HCT116 (cell line): ENCODE results near the gene GGA1. TPM values are rescaled to one million over a fixed set of nuclear protein-coding genes. Genes with fewer than 3 reads are reported as not detected.

Experiments
- ATAC-seq: fragments of 200-7000 bp; cut with Tn5 transposase; 2 replicates; pipeline ENCODE4 v1.9.1; 2020; ENCODE audit warnings: mild to moderate bottlenecking, moderate library complexity
- BruUV-seq: library from RNA; stranded (reverse); fragments of 400-500 nt; replicated peaks from 2 replicates; lab custom pipeline; 2021; lab: Mats Ljungman, UMichigan
- CTCF ChIA-PET: fragments of 300-600 bp; sonication (Branson Sonifier 250); formaldehyde crosslinking; loops from one replicate; lab custom pipeline; 2021; ENCODE audit warnings: antibody characterized with exemption; lab: Charles Lee
- POLR2A ChIA-PET: fragments of 300-600, 350-600 bp; sonication (Branson Sonifier 250); formaldehyde crosslinking; loops from one replicate; lab custom pipeline; 2021; ENCODE audit warnings: antibody characterized with exemption; lab: Charles Lee
- RAD21 ChIA-PET, 2 experiments: fragments of 300-600 bp; sonication (Branson Sonifier 250); formaldehyde crosslinking; loops; one replicate each; lab custom pipeline; 2023; ENCODE audit warnings: low total read pairs in 2 of 2; ENCODE audit not compliant: uncharacterized antibody in 2 of 2, unreplicated experiment in 2 of 2, low non-redundant PET in 1 of 2; lab: Charles Lee
- DNase-seq: peaks from one replicate; pipeline ENCODE4 v3.0.0-alpha.2; 2010; ENCODE audit warnings: low read depth, low spot score
- H2AFZ ChIP-seq: fragments of 200-600 bp; shearing (Covaris generic), sonication (generic); 2 replicates; pipeline ENCODE4 v1.6.1; 2017; ENCODE audit warnings: low read depth, mixed run types, mixed read lengths, antibody characterized with exemption, low read length; ENCODE audit not compliant: poor library complexity, severe bottlenecking
- H3K27ac ChIP-seq: 2 replicates; pipeline ENCODE4 v1.5.1; 2012; ENCODE audit warnings: low read depth, low read length
- H3K27me3 ChIP-seq: fragments of 200-600 bp; sonication (generic); 2 replicates; pipeline ENCODE4 v1.6.1; 2016; ENCODE audit warnings: mixed run types, low read length, mixed read lengths; ENCODE audit not compliant: insufficient read depth
- H3K36me3 ChIP-seq, 2 experiments: fragments of 200-500 bp in 1 of 2; fragments of 200-600 bp in 1 of 2; sonication (Bioruptor generic) in 1 of 2; sonication (generic) in 1 of 2; 2 replicates each; pipeline versions ENCODE4 v1.5.1 to v1.6.1; 2014 to 2016; ENCODE audit warnings: low read length in 2 of 2, inconsistent platforms in 1 of 2, mixed read lengths in 1 of 2, mixed run types in 1 of 2; ENCODE audit not compliant: insufficient read depth in 2 of 2, control insufficient read depth in 1 of 2
- H3K4me1 ChIP-seq, 2 experiments: fragments of 200-600 bp in 1 of 2; sonication (generic) in 1 of 2; 2 replicates each; pipeline versions ENCODE4 v1.5.1 to v1.6.1; 2012 to 2017; ENCODE audit warnings: low read length in 2 of 2, inconsistent platforms in 1 of 2, mild to moderate bottlenecking in 1 of 2, mixed read lengths in 1 of 2, mixed run types in 1 of 2, moderate library complexity in 1 of 2; ENCODE audit not compliant: insufficient read depth in 2 of 2, control insufficient read depth in 1 of 2
- H3K4me2 ChIP-seq: fragments of 200-600 bp; sonication (generic); 2 replicates; pipeline ENCODE4 v1.6.1; 2017; ENCODE audit warnings: mixed run types, low read length, mixed read lengths
- H3K4me3 ChIP-seq, 2 experiments: fragments of 200-600 bp in 1 of 2; sonication (generic) in 1 of 2; replicated peaks in 1 of 2; 2 replicates each; pipeline ENCODE4 v1.5.1; 2011 to 2016; ENCODE audit warnings: low read length in 2 of 2, control low read depth in 1 of 2, low read depth in 1 of 2, mild to moderate bottlenecking in 1 of 2, mixed read lengths in 1 of 2, mixed run types in 1 of 2
- H3K79me2 ChIP-seq: fragments of 200-600 bp; sonication (generic); 2 replicates; pipeline ENCODE4 v1.6.1; 2017; ENCODE audit warnings: mild to moderate bottlenecking, mixed run types, low read length, moderate library complexity, mixed read lengths; ENCODE audit not compliant: insufficient read depth
- H3K9ac ChIP-seq: fragments of 200-600 bp; sonication (generic); 2 replicates; pipeline ENCODE4 v1.6.1; 2016; ENCODE audit warnings: low read length, mixed read lengths
- H3K9me2 ChIP-seq: fragments of 200-600 bp; sonication (generic), shearing (Covaris generic); 2 replicates; pipeline ENCODE4 v1.6.1; 2017; ENCODE audit warnings: mixed run types, mild to moderate bottlenecking, moderate library complexity; ENCODE audit not compliant: insufficient read depth
- H3K9me3 ChIP-seq, 2 experiments: fragments of 200-500 bp in 1 of 2; fragments of 200-600 bp in 1 of 2; sonication (Bioruptor generic) in 1 of 2; sonication (generic) in 1 of 2; 2 replicates each; pipeline ENCODE4 v1.6.1; 2014 to 2017; ENCODE audit warnings: low read length in 2 of 2, mixed read lengths in 2 of 2, inconsistent platforms in 1 of 2, low read depth in 1 of 2, mild to moderate bottlenecking in 1 of 2, mixed run types in 1 of 2, moderate library complexity in 1 of 2; ENCODE audit not compliant: control insufficient read depth in 1 of 2, insufficient read depth in 1 of 2
- H4K20me1 ChIP-seq: fragments of 200-600 bp; sonication (generic), shearing (Covaris generic); 2 replicates; pipeline ENCODE4 v1.6.1; 2017; ENCODE audit warnings: mixed run types, mild to moderate bottlenecking, moderate library complexity; ENCODE audit not compliant: insufficient read depth
- CEBPB ChIP-seq: IDR thresholded peaks from 2 replicates; pipeline ENCODE4 v1.6.1; 2012; ENCODE audit warnings: low read depth
- EGR1 ChIP-seq: IDR thresholded peaks from 2 replicates; pipeline ENCODE4 v1.6.1; 2012; ENCODE audit warnings: low read depth
- ELF1 ChIP-seq: IDR thresholded peaks from 2 replicates; pipeline ENCODE4 v1.6.1; 2012; ENCODE audit warnings: low read depth, borderline replicate concordance
- EZH2phosphoT487 ChIP-seq: fragments of 200-600 bp; IDR thresholded peaks from 2 replicates; pipeline ENCODE4 v1.6.1; 2018; ENCODE audit warnings: antibody characterized with exemption, borderline replicate concordance
- FOSL1 ChIP-seq: IDR thresholded peaks from 2 replicates; pipeline ENCODE4 v1.6.1; 2012; ENCODE audit warnings: low read depth
- JUND ChIP-seq: IDR thresholded peaks from 2 replicates; pipeline ENCODE4 v1.6.1; 2012
- POLR2A ChIP-seq: IDR thresholded peaks from 2 replicates; pipeline ENCODE4 v1.7.0; 2011; ENCODE audit warnings: borderline replicate concordance; ENCODE audit not compliant: insufficient read depth, insufficient read length; ENCODE audit errors: extremely low read depth
- RAD21 ChIP-seq: IDR thresholded peaks from 2 replicates; pipeline ENCODE4 v1.6.1; 2012; ENCODE audit warnings: low read depth, mild to moderate bottlenecking
- SIN3A ChIP-seq: IDR thresholded peaks from 2 replicates; pipeline ENCODE4 v1.6.1; 2012; ENCODE audit warnings: low read depth
- SP1 ChIP-seq: IDR thresholded peaks from 2 replicates; pipeline ENCODE4 v1.6.1; 2012; ENCODE audit warnings: low read depth
- SRF ChIP-seq: IDR thresholded peaks from 2 replicates; pipeline ENCODE4 v1.6.1; 2012; ENCODE audit warnings: low read depth
- TCF7L2 ChIP-seq: IDR thresholded peaks from 2 replicates; pipeline ENCODE4 v1.7.0; 2011; ENCODE audit warnings: borderline replicate concordance, inconsistent platforms; ENCODE audit not compliant: insufficient read depth, insufficient read length; ENCODE audit errors: extremely low read depth
- YY1 ChIP-seq: IDR thresholded peaks from 2 replicates; pipeline ENCODE4 v1.6.1; 2011; ENCODE audit warnings: low read length, low read depth, moderate library complexity, mild to moderate bottlenecking; ENCODE audit not compliant: insufficient replicate concordance; ENCODE audit errors: extremely low read depth
- ZFX ChIP-seq: fragments of 450-650 bp; IDR thresholded peaks from 2 replicates; pipeline ENCODE4 v1.6.1; 2017
- intact Hi-C: fragments of 100-400 bp; cut with micrococcal nuclease; formaldehyde crosslinking; loops from 2 replicates; pipeline ENCODE4 v1.10.0; 2022
- total RNA-seq: library from RNA; stranded (reverse); gene quantifications from one replicate; pipeline ENCODE4 v1.2.1, GENCODE V29; 2021; ENCODE audit not compliant: unreplicated experiment
- TF ChIP-seq, protein P1 (sequence below): IDR thresholded peaks from 2 replicates; pipeline ENCODE4 v1.6.1; 2011; ENCODE audit warnings: mild to moderate bottlenecking, low read length, moderate library complexity; ENCODE audit not compliant: insufficient replicate concordance; ENCODE audit errors: extremely low read depth
- TF ChIP-seq, protein P2 (sequence below): IDR thresholded peaks from 2 replicates; pipeline ENCODE4 v1.6.1; 2012
- TF ChIP-seq, protein P3 (sequence below): IDR thresholded peaks from 2 replicates; pipeline ENCODE4 v1.6.1; 2012
- TF ChIP-seq, protein P4 (sequence below): IDR thresholded peaks from 2 replicates; pipeline ENCODE4 v1.6.1; 2012; ENCODE audit warnings: low read depth
- TF ChIP-seq, protein P5 (sequence below), 3 experiments: fragments of 200-600 bp in 1 of 3; sonication (generic) in 1 of 3; IDR thresholded peaks in 2 of 3; conservative IDR thresholded peaks in 1 of 3; 2 replicates each; pipeline ENCODE4 v1.5.1; 2012 to 2017; ENCODE audit warnings: low read depth in 2 of 3, low read length in 2 of 3, antibody characterized with exemption in 1 of 3, borderline replicate concordance in 1 of 3, control low read depth in 1 of 3, mild to moderate bottlenecking in 1 of 3, mixed read lengths in 1 of 3, mixed run types in 1 of 3, moderate library complexity in 1 of 3; ENCODE audit not compliant: insufficient read depth in 1 of 3

Gene GGA1
- total RNA-seq, 1 experiment from 2014 or later, result 89.8 TPM

DNA sequence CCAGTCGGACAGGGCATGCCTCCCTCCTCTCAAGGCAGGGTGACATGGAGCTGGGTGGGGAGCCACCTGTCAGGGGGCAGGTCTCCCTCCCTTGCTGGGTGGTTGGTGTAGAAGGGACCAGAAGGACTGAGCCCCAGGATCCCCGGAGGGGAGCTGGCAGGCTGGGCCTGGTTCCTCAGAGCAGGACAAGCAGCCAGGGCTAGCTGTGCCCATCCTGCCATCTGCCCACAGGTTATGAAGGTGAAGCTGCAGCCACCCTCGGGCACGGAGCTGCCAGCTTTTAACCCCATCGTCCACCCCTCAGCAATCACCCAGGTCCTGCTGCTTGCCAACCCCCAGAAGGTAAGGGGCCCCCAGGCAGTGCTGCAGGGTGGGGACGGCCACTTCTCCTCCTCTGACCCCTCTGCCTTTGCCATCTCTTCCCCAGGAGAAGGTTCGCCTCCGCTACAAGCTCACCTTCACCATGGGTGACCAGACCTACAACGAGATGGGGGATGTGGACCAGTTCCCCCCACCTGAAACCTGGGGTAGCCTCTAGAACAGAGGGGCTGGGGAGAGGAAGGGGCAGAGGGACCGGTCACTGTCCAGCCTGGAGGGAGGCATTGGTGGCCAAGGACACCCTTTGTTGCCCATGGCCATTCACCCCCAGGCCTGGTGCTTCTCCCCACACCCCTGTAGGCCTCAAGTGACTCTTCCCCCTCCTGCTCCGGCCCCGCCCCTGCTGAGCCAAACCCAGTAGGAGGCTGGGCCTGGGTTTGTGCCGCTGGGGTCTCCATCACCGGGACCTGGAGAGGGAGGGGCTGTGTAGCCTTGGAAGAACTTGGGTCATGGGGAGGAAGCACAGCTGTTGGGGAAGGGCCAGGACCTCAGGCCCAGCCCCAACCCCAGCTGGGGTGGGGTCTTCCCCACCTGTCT is 23.8 kb downstream of the GGA1 start:
- H3K4me3 ChIP-seq, result no peak overlapping the region
- POLR2A ChIA-PET, result interaction anchor here (0.8 to 1.7 kb wide), 4 partner anchors 11 to 175 kb away, joined by 3 to 5 read pairs (median 4); partner anchors contain the start of genes GCAT, LGALS1 and PDXP
- no peaks in the 10 kb centered on the region; a peak in 1 of 4 replicates for H3K36me3 ChIP-seq
- H2AFZ ChIP-seq, result no peak overlapping the region
- CTCF ChIA-PET, result interaction anchor here (5.6 kb wide), 1 partner anchor 11 kb away, joined by 30 read pairs; no protein-coding TSS in a partner anchor
- intact Hi-C loops, result no loop called here
- BruUV-seq, result TSS peak; percentile 26
- H3K9ac ChIP-seq, result no peak overlapping the region
- no peaks in the 10 kb centered on the region for H3K9me3 ChIP-seq
- RAD21 ChIA-PET, result no interaction called here
- H4K20me1 ChIP-seq, result no peaks in the 10 kb centered on the region
- TF ChIP-seq JUND (no peak), FOSL1 (no peak), EGR1 (no peak), YY1 (no peak), EZH2phosphoT487 (no peak), SIN3A (no peak), TCF7L2 (no peak), SP1 (no peak), ELF1 (no peak), CEBPB (no peak), SRF (no peak), RAD21 (no peak), ZFX (no peak), POLR2A (no peak)
- TF ChIP-seq, protein P1, sequence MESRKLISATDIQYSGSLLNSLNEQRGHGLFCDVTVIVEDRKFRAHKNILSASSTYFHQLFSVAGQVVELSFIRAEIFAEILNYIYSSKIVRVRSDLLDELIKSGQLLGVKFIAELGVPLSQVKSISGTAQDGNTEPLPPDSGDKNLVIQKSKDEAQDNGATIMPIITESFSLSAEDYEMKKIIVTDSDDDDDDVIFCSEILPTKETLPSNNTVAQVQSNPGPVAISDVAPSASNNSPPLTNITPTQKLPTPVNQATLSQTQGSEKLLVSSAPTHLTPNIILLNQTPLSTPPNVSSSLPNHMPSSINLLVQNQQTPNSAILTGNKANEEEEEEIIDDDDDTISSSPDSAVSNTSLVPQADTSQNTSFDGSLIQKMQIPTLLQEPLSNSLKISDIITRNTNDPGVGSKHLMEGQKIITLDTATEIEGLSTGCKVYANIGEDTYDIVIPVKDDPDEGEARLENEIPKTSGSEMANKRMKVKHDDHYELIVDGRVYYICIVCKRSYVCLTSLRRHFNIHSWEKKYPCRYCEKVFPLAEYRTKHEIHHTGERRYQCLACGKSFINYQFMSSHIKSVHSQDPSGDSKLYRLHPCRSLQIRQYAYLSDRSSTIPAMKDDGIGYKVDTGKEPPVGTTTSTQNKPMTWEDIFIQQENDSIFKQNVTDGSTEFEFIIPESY, result no peak
- TF ChIP-seq, protein P2, sequence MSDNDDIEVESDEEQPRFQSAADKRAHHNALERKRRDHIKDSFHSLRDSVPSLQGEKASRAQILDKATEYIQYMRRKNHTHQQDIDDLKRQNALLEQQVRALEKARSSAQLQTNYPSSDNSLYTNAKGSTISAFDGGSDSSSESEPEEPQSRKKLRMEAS, result no peak
- TF ChIP-seq, protein P3, sequence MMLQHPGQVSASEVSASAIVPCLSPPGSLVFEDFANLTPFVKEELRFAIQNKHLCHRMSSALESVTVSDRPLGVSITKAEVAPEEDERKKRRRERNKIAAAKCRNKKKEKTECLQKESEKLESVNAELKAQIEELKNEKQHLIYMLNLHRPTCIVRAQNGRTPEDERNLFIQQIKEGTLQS, result no peak
- TF ChIP-seq, protein P4, sequence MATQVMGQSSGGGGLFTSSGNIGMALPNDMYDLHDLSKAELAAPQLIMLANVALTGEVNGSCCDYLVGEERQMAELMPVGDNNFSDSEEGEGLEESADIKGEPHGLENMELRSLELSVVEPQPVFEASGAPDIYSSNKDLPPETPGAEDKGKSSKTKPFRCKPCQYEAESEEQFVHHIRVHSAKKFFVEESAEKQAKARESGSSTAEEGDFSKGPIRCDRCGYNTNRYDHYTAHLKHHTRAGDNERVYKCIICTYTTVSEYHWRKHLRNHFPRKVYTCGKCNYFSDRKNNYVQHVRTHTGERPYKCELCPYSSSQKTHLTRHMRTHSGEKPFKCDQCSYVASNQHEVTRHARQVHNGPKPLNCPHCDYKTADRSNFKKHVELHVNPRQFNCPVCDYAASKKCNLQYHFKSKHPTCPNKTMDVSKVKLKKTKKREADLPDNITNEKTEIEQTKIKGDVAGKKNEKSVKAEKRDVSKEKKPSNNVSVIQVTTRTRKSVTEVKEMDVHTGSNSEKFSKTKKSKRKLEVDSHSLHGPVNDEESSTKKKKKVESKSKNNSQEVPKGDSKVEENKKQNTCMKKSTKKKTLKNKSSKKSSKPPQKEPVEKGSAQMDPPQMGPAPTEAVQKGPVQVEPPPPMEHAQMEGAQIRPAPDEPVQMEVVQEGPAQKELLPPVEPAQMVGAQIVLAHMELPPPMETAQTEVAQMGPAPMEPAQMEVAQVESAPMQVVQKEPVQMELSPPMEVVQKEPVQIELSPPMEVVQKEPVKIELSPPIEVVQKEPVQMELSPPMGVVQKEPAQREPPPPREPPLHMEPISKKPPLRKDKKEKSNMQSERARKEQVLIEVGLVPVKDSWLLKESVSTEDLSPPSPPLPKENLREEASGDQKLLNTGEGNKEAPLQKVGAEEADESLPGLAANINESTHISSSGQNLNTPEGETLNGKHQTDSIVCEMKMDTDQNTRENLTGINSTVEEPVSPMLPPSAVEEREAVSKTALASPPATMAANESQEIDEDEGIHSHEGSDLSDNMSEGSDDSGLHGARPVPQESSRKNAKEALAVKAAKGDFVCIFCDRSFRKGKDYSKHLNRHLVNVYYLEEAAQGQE, result no peak
- TF ChIP-seq, protein P5, sequence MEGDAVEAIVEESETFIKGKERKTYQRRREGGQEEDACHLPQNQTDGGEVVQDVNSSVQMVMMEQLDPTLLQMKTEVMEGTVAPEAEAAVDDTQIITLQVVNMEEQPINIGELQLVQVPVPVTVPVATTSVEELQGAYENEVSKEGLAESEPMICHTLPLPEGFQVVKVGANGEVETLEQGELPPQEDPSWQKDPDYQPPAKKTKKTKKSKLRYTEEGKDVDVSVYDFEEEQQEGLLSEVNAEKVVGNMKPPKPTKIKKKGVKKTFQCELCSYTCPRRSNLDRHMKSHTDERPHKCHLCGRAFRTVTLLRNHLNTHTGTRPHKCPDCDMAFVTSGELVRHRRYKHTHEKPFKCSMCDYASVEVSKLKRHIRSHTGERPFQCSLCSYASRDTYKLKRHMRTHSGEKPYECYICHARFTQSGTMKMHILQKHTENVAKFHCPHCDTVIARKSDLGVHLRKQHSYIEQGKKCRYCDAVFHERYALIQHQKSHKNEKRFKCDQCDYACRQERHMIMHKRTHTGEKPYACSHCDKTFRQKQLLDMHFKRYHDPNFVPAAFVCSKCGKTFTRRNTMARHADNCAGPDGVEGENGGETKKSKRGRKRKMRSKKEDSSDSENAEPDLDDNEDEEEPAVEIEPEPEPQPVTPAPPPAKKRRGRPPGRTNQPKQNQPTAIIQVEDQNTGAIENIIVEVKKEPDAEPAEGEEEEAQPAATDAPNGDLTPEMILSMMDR (IDR thresholded peaks at IDR 0.05 in 2 of 3, conservative IDR thresholded peaks at IDR 0.05 in 1 of 3; ENCODE audit: borderline replicate concordance in 1 of 3, insufficient read depth in 1 of 3, low read depth in 2 of 3, low read length in 2 of 3), result no peak
- TF ChIP-seq, all 23 proteins: peak for 0
- Histone ChIP-seq H3K79me2 (no peaks in the 10 kb centered on the region), H3K4me2 (no peak overlapping the region), H3K4me1 (peaks cover 8 to 24% of the 10 kb centered on the region in 2 experiments; a peak in 3 of 4 replicates), H3K9me2 (no peaks in the 10 kb centered on the region), H3K27me3 (no peaks in the 10 kb centered on the region), H3K27ac (no peak overlapping the region)
- no peak for ATAC-seq
- no peak for DNase-seq
